ENCODE measurements around the gene FHIT.

The FHIT gene

DNA sequence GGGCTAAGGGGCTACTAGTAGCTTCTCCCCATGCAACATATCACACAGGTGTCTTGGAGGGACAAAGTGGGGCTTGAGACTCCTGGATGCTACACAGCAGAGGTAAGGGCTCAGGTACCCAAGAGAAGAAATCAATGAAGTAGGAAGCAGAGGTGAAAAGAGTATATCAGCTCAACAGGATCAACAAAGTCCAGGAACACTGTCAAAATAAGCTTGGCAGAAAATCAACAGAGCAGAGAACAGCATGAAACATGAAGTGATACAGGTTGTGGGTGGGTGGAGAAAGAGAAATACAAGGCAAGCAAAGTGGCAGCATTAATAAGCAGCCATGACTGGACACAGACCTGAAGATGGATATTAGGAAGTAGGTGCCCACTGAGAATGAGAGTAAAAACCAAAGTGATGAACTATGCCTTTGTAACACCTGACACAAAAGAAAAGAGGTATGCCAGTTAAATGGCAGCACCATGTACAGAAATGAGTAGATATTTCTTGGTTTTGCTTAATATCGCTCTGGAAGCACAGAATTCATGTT is 637.4 kb downstream of the FHIT start:
- no peaks in the 10 kb centered on the region for H4K20me1 ChIP-seq (ENCODE audit: insufficient read depth, low read length)
- no peak overlapping the region for H3K9ac ChIP-seq (ENCODE audit: low read length)
- no peaks in the 10 kb centered on the region for H3K9me3 ChIP-seq (ENCODE audit: insufficient read depth, low read length)
- TF ChIP-seq EZH2phosphoT487 (IDR thresholded peaks at IDR 0.05; ENCODE audit: low read depth), result no peak
- TF ChIP-seq, protein P1, sequence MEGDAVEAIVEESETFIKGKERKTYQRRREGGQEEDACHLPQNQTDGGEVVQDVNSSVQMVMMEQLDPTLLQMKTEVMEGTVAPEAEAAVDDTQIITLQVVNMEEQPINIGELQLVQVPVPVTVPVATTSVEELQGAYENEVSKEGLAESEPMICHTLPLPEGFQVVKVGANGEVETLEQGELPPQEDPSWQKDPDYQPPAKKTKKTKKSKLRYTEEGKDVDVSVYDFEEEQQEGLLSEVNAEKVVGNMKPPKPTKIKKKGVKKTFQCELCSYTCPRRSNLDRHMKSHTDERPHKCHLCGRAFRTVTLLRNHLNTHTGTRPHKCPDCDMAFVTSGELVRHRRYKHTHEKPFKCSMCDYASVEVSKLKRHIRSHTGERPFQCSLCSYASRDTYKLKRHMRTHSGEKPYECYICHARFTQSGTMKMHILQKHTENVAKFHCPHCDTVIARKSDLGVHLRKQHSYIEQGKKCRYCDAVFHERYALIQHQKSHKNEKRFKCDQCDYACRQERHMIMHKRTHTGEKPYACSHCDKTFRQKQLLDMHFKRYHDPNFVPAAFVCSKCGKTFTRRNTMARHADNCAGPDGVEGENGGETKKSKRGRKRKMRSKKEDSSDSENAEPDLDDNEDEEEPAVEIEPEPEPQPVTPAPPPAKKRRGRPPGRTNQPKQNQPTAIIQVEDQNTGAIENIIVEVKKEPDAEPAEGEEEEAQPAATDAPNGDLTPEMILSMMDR (IDR thresholded peaks at IDR 0.05; ENCODE audit: low read depth, low read length), result no peak
- no peak overlapping the region for H3K4me3 ChIP-seq (ENCODE audit: low read length)
- H3K27me3 ChIP-seq (ENCODE audit: low read depth, low read length), result no peaks in the 10 kb centered on the region
- no peak overlapping the region for H3K27ac ChIP-seq (ENCODE audit: low read length)
- H3K4me2 ChIP-seq (ENCODE audit: low read length), result no peak overlapping the region
- H3K36me3 ChIP-seq (replicated peaks; ENCODE audit: low read depth, low read length), result no peaks in the 10 kb centered on the region
- H2AFZ ChIP-seq (ENCODE audit: low read depth, low read length), result no peak overlapping the region
- peaks cover 8% of the 10 kb centered on the region for H3K4me1 ChIP-seq (ENCODE audit: low read length)
- H3K79me2 ChIP-seq (ENCODE audit: low read length), result no peaks in the 10 kb centered on the region

DNA sequence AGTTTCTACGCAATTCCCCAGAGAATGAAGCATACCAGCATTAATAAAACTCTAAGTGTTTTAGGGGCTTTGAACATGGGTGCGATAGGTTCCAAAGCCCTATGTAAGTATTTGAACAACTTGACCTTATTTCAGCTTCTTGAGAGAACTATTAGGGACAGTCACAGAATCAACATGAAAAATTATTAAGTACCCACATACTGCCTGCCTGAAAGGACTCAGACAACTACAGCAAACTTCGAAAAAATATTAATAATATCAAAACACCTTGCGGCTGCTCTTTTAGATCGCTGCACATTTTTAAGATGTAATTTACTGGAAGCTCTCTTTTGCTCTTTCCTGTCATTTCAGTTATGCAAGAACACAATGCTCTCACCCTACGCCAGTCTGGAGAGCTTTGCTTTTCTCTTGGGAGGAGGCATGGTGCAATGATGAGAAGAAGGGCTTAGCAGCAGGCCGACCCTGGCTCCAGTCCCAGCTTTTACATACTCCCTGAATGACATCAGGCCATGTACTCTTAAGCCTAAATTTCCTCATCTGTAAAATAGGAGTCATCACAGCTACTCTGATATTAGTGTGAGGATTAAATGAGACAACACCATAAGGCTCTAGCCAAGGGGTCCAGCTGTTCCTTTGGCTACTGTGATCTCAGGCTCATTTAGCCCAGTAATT is 640.7 kb downstream of the FHIT start:
- no peak overlapping the region for H3K4me2 ChIP-seq (ENCODE audit: low read length)
- H3K79me2 ChIP-seq (ENCODE audit: low read length), result no peaks in the 10 kb centered on the region
- no peaks in the 10 kb centered on the region for H3K9me3 ChIP-seq (ENCODE audit: insufficient read depth, low read length)
- H2AFZ ChIP-seq (ENCODE audit: low read depth, low read length), result no peak overlapping the region
- no peaks in the 10 kb centered on the region for H4K20me1 ChIP-seq (ENCODE audit: insufficient read depth, low read length)
- no peak overlapping the region for H3K27ac ChIP-seq (ENCODE audit: low read length)
- peaks cover 8% of the 10 kb centered on the region for H3K4me1 ChIP-seq (ENCODE audit: low read length)
- no peak overlapping the region for H3K9ac ChIP-seq (ENCODE audit: low read length)
- no peak overlapping the region for H3K4me3 ChIP-seq (ENCODE audit: low read length)
- no peaks in the 10 kb centered on the region for H3K36me3 ChIP-seq (replicated peaks; ENCODE audit: low read depth, low read length)
- H3K27me3 ChIP-seq (ENCODE audit: low read depth, low read length), result no peaks in the 10 kb centered on the region
- TF ChIP-seq EZH2phosphoT487 (IDR thresholded peaks at IDR 0.05; ENCODE audit: low read depth), result no peak
- TF ChIP-seq, protein P1 (IDR thresholded peaks at IDR 0.05; ENCODE audit: low read depth, low read length), result no peak

DNA sequence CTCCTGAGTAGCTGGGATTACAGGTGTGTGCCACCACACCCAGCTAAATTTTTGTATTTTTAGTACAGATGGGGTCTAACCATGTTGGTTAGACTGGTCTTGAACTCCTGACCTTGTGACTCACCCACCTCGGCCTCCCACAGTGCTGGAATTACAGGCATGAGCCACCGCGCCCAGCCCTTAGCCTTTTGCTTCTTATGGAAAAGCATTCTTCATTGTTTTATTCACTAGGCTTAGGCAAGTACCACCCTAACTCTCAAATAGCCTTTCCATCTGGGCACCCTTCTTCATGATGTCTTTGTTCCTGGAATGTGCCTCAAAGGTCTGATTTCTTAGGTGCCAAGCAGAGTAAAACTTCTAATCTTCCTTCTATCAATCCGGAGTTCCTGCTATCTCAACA is 641.8 kb downstream of the FHIT start:
- H3K36me3 ChIP-seq (replicated peaks; ENCODE audit: low read depth, low read length), result no peaks in the 10 kb centered on the region
- H4K20me1 ChIP-seq (ENCODE audit: insufficient read depth, low read length), result no peaks in the 10 kb centered on the region
- H3K79me2 ChIP-seq (ENCODE audit: low read length), result no peaks in the 10 kb centered on the region
- H3K4me3 ChIP-seq (ENCODE audit: low read length), result no peak overlapping the region
- H3K27me3 ChIP-seq (ENCODE audit: low read depth, low read length), result no peaks in the 10 kb centered on the region
- H3K4me1 ChIP-seq (ENCODE audit: low read length), result peaks cover 8% of the 10 kb centered on the region
- no peak overlapping the region for H2AFZ ChIP-seq (ENCODE audit: low read depth, low read length)
- TF ChIP-seq, protein P1 (IDR thresholded peaks at IDR 0.05; ENCODE audit: low read depth, low read length), result no peak
- TF ChIP-seq EZH2phosphoT487 (IDR thresholded peaks at IDR 0.05; ENCODE audit: low read depth), result no peak
- H3K9ac ChIP-seq (ENCODE audit: low read length), result no peak overlapping the region
- H3K9me3 ChIP-seq (ENCODE audit: insufficient read depth, low read length), result no peaks in the 10 kb centered on the region
- no peak overlapping the region for H3K4me2 ChIP-seq (ENCODE audit: low read length)
- H3K27ac ChIP-seq (ENCODE audit: low read length), result no peak overlapping the region

DNA sequence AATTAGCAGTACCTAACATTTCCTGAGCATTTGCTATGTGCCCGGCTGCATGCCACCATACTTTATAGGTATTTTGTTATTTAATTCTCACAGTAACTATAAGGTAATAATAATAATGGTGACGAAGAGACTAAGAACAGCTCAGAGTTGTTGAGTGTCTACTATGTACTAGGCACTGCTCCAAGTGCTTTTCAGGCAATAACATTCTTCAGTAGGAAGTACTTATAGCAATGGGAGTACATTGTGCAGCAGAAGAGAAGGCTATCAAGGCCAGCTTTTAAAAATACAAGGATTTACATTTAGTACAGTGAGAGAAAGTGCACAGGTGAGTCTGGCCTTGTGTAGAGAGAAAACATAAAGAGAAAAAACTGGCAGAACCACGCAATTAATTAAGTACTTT is 647.4 kb downstream of the FHIT start:
- H3K27ac ChIP-seq (ENCODE audit: low read length), result no peak overlapping the region
- no peaks in the 10 kb centered on the region for H3K36me3 ChIP-seq (replicated peaks; ENCODE audit: low read depth, low read length)
- no peaks in the 10 kb centered on the region for H3K27me3 ChIP-seq (ENCODE audit: low read depth, low read length)
- H2AFZ ChIP-seq (ENCODE audit: low read depth, low read length), result no peak overlapping the region
- H3K4me1 ChIP-seq (ENCODE audit: low read length), result peaks cover 14% of the 10 kb centered on the region
- H3K4me2 ChIP-seq (ENCODE audit: low read length), result no peak overlapping the region
- no peak for TF ChIP-seq EZH2phosphoT487 (IDR thresholded peaks at IDR 0.05; ENCODE audit: low read depth)
- TF ChIP-seq, protein P1 (IDR thresholded peaks at IDR 0.05; ENCODE audit: low read depth, low read length), result no peak
- H4K20me1 ChIP-seq (ENCODE audit: insufficient read depth, low read length), result no peaks in the 10 kb centered on the region
- no peaks in the 10 kb centered on the region for H3K79me2 ChIP-seq (ENCODE audit: low read length)
- H3K9ac ChIP-seq (ENCODE audit: low read length), result no peak overlapping the region
- no peaks in the 10 kb centered on the region for H3K9me3 ChIP-seq (ENCODE audit: insufficient read depth, low read length)
- no peak overlapping the region for H3K4me3 ChIP-seq (ENCODE audit: low read length)
